GM12892 (cell line): ENCODE data around the gene CMTM8.

Source experiments
- POLR2AphosphoS5 ChIP-seq: IDR thresholded peaks from 2 replicates; pipeline ENCODE4 v1.6.1; 2011; ENCODE audit warnings: low read depth, low read length, control low read depth
- TAF1 ChIP-seq: IDR thresholded peaks from 2 replicates; pipeline ENCODE4 v1.6.1; 2011; ENCODE audit warnings: low read depth, mild to moderate bottlenecking, control low read depth, low read length, borderline replicate concordance

GRCh38 chr3:32312251-32312650 lies 73.8 kb downstream of the CMTM8 start:
- TF ChIP-seq TAF1 (no peak), POLR2AphosphoS5 (no peak)
